Omental fat pad (tissue), 4 donors: ENCODE data around the gene APBB2. TPM values are rescaled to one million over a fixed set of nuclear protein-coding genes. Genes with fewer than 3 reads are reported as not detected.
A peak's percentile ranks its signal among the peaks of the same experiment; 100 is the strongest.

Source experiments
- ATAC-seq: fragments of 150-250 bp; one replicate; pipeline ENCODE4 v1.9.1; 2016; ENCODE audit warnings: mild to moderate bottlenecking, moderate library complexity; ENCODE audit not compliant: low FRiP score
- DNase-seq: peaks from one replicate; pipeline ENCODE4 v3.0.0-alpha.2; 2019; ENCODE audit warnings: low spot score
- CTCF ChIP-seq, 3 donors: fragments of 450-650 bp; IDR thresholded peaks; one replicate each; pipeline ENCODE4 v1.5.1; 2016 to 2017; ENCODE audit warnings: antibody characterized with exemption in 3 of 3, mild to moderate bottlenecking in 3 of 3, moderate library complexity in 2 of 3
- total RNA-seq, 4 donors: library from RNA; depleted of rRNA; stranded (reverse); fragments of >200 nt; gene quantifications; one replicate each; pipeline ENCODE4 v1.1.0, GENCODE V29; 2016

APBB2 gene
- total RNA-seq, 4 donors from 2014 or later: 76.6 to 138 (median 113) TPM

- ATAC-seq (peak; percentile 75), DNase-seq (no peak)
- no peak for TF ChIP-seq CTCF (IDR thresholded peaks at IDR 0.05)
Observed at GRCh38 chr4:40887764-40888131, 326.6 kb downstream of the APBB2 start.

DNA sequence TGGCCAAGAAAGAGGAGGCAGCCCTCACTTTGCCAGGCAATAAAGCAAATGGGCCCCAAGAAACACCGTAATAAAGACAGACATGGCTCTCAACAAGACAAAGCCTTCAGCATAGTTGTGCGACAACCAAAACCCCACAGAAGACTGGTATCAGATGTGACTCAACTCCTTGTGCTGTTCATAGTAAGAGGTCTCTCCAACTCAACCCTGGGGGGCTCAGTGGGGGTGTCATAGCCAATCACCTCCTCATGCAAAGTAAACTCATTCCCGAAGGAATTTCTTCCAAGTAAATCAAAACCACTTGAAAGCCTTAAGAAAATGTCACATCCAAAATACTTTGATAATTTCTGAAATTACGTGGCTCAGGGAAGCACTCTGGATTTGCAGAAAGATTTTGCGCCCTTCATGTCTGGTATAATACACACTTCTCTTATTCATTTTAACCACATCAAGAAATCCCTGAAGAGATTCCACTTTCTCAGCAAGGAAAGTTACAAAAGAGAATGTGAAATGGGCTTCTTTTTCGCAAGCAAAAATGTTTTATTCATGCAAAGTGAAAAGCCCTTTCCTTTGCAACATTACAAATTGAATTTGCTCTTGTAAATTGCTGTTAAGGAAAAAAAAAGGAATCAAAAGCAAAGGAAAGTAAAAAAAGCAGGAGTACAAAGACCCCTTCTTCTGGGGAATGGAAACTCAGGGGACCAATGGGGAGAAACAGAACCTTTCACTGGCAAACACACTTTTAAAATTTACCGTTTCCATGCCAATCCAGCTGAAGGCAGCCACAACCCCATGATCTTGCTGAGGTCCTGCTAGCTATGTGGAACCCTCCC lies 327.2 kb downstream of the APBB2 start:
- DNase-seq (no peak), ATAC-seq (no peak)
- TF ChIP-seq CTCF (IDR thresholded peaks at IDR 0.05): no peak

GRCh38 chr4:40881851-40882250 lies 332.5 kb downstream of the APBB2 start:
- no peak for ATAC-seq
- no peak for TF ChIP-seq CTCF (IDR thresholded peaks at IDR 0.05)

DNA sequence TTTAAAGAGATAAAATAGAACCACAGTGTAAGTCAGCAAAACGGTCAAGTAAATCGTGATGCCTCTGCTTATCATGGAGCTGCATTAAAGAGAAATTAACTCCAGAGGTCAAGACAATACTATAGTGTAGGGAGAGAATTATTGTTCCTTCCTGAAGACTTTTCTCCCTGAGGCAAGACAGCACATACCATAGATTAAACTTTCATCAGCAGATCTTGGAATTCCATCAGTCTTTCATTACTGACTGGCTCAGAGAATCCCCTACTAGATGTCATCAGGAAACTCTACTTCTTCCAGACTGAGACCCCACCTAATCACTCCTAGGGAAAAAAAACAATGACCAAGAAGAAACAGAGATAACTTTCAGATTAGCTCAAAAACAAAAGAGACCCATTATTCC lies 333.2 kb downstream of the APBB2 start:
- ATAC-seq (no peak), DNase-seq (no peak)
- no peak for TF ChIP-seq CTCF (IDR thresholded peaks at IDR 0.05)

More at GRCh38 chr4:40881851-40882250, 332.5 kb downstream of the APBB2 start:
- DNase-seq: no peak

GRCh38 chr4:40878548-40879055 lies 335.7 kb downstream of the APBB2 start:
- DNase-seq (no peak), ATAC-seq (no peak)
- no peak for TF ChIP-seq CTCF (IDR thresholded peaks at IDR 0.05)

- DNase-seq: no peak
- TF ChIP-seq CTCF (IDR thresholded peaks at IDR 0.05): no peak
- ATAC-seq: no peak
Observed at GRCh38 chr4:40877081-40877480, 337.3 kb downstream of the APBB2 start.
